Measurements from ENCODE around the gene NMNAT2. TPM values are rescaled to one million over a fixed set of nuclear protein-coding genes. Genes with fewer than 3 reads are reported as not detected.
A peak's percentile ranks its signal among the peaks of the same experiment; 100 is the strongest.

NMNAT2 gene
- total RNA-seq, 4 donors from 2014 or later, result 0.13 to 0.83 (median 0.66) TPM; not detected in 1

GRCh38 chr1:183355797-183356196, 62.4 kb downstream of the NMNAT2 start:
- H3K27ac ChIP-seq, result no peak overlapping the region
- H3K9me3 ChIP-seq, result no peaks in the 10 kb centered on the region
- H3K36me3 ChIP-seq, result no peaks in the 10 kb centered on the region
- H3K4me1 ChIP-seq, result no peaks in the 10 kb centered on the region
- no peaks in the 10 kb centered on the region for H3K27me3 ChIP-seq
- DNase-seq, result no peak
- H3K4me3 ChIP-seq, result no peak overlapping the region
- TF ChIP-seq CTCF (IDR thresholded peaks at IDR 0.05) (no peak), POLR2A (IDR thresholded peaks at IDR 0.05) (no peak)

GRCh38 chr1:183355181-183355580, 63.0 kb downstream of the NMNAT2 start:
- TF ChIP-seq CTCF (IDR thresholded peaks at IDR 0.05) (no peak), POLR2A (IDR thresholded peaks at IDR 0.05) (no peak)
- Histone ChIP-seq H3K27me3 (no peaks in the 10 kb centered on the region), H3K36me3 (no peaks in the 10 kb centered on the region), H3K4me3 (no peak overlapping the region), H3K4me1 (no peaks in the 10 kb centered on the region), H3K27ac (no peak overlapping the region), H3K9me3 (no peaks in the 10 kb centered on the region)
- DNase-seq, result no peak

GRCh38 chr1:183353597-183353996, 64.6 kb downstream of the NMNAT2 start:
- Histone ChIP-seq H3K27ac (no peak overlapping the region), H3K4me3 (no peak overlapping the region), H3K4me1 (no peaks in the 10 kb centered on the region), H3K36me3 (no peaks in the 10 kb centered on the region), H3K9me3 (no peaks in the 10 kb centered on the region), H3K27me3 (no peaks in the 10 kb centered on the region)
- no peak for DNase-seq
- TF ChIP-seq POLR2A (IDR thresholded peaks at IDR 0.05) (no peak), CTCF (IDR thresholded peaks at IDR 0.05) (no peak)

- H3K27ac ChIP-seq, result peak overlapping the region in 1 of 4 donors; percentile 28
- TF ChIP-seq CTCF (IDR thresholded peaks at IDR 0.05) (no peak), POLR2A (IDR thresholded peaks at IDR 0.05) (no peak)
- no peak for DNase-seq
- H3K4me3 ChIP-seq, result no peak overlapping the region
- no peaks in the 10 kb centered on the region for H3K9me3 ChIP-seq
- no peaks in the 10 kb centered on the region for H3K27me3 ChIP-seq
- no peaks in the 10 kb centered on the region for H3K36me3 ChIP-seq
- no peaks in the 10 kb centered on the region for H3K4me1 ChIP-seq
Measured at GRCh38 chr1:183349201-183349711, 68.9 kb downstream of the NMNAT2 start.

- no peak for DNase-seq
- Histone ChIP-seq H3K36me3 (no peaks in the 10 kb centered on the region), H3K4me1 (no peaks in the 10 kb centered on the region), H3K9me3 (no peaks in the 10 kb centered on the region), H3K4me3 (no peak overlapping the region), H3K27ac (no peak overlapping the region), H3K27me3 (no peaks in the 10 kb centered on the region)
- no peak for TF ChIP-seq CTCF (IDR thresholded peaks at IDR 0.05)
- no peak for TF ChIP-seq POLR2A (IDR thresholded peaks at IDR 0.05)
Measured at GRCh38 chr1:183346276-183346732, 71.9 kb downstream of the NMNAT2 start.

Data from Peyer's patch (tissue), 4 donors.